ENCODE measurements around the gene FAF1. TPM values are rescaled to one million over a fixed set of nuclear protein-coding genes. Genes with fewer than 3 reads are reported as not detected.

Gene FAF1
- polyA plus RNA-seq, 1 of the 3 experiments (the other 2 are of a cell fraction), result 8.7 TPM

GRCh38 chr1:50898773-50899172 lies 61.3 kb downstream of the FAF1 start:
- WGBS (ENCODE audit: low lambda C conversion rate), result 75% methylated on average over 2 of the region's 2 CpGs
- H3K27ac ChIP-seq (ENCODE audit: low read depth in 2 of 2, low read length in 1 of 2), result no peak overlapping the region
- H3K4me2 ChIP-seq, result no peak overlapping the region
- H3K36me3 ChIP-seq (replicated peaks in 1 of 2; ENCODE audit: control insufficient read depth in 1 of 2, insufficient read depth in 2 of 2, low read length in 1 of 2), result no peaks in the 10 kb centered on the region
- no peaks in the 10 kb centered on the region for H3F3A ChIP-seq (replicated peaks; ENCODE audit: insufficient read depth)
- no peaks in the 10 kb centered on the region for H3K27me3 ChIP-seq (ENCODE audit: insufficient read depth)
- DNase-seq, result no peak
- CTCF ChIA-PET, result interaction anchor here (1.3 kb wide), 1 partner anchor 30 kb away, joined by 3 read pairs; no protein-coding TSS in a partner anchor
- TF ChIP-seq, protein P1, sequence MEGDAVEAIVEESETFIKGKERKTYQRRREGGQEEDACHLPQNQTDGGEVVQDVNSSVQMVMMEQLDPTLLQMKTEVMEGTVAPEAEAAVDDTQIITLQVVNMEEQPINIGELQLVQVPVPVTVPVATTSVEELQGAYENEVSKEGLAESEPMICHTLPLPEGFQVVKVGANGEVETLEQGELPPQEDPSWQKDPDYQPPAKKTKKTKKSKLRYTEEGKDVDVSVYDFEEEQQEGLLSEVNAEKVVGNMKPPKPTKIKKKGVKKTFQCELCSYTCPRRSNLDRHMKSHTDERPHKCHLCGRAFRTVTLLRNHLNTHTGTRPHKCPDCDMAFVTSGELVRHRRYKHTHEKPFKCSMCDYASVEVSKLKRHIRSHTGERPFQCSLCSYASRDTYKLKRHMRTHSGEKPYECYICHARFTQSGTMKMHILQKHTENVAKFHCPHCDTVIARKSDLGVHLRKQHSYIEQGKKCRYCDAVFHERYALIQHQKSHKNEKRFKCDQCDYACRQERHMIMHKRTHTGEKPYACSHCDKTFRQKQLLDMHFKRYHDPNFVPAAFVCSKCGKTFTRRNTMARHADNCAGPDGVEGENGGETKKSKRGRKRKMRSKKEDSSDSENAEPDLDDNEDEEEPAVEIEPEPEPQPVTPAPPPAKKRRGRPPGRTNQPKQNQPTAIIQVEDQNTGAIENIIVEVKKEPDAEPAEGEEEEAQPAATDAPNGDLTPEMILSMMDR (IDR thresholded peaks at IDR 0.05), result no peak
- TF ChIP-seq, protein P2, sequence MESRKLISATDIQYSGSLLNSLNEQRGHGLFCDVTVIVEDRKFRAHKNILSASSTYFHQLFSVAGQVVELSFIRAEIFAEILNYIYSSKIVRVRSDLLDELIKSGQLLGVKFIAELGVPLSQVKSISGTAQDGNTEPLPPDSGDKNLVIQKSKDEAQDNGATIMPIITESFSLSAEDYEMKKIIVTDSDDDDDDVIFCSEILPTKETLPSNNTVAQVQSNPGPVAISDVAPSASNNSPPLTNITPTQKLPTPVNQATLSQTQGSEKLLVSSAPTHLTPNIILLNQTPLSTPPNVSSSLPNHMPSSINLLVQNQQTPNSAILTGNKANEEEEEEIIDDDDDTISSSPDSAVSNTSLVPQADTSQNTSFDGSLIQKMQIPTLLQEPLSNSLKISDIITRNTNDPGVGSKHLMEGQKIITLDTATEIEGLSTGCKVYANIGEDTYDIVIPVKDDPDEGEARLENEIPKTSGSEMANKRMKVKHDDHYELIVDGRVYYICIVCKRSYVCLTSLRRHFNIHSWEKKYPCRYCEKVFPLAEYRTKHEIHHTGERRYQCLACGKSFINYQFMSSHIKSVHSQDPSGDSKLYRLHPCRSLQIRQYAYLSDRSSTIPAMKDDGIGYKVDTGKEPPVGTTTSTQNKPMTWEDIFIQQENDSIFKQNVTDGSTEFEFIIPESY (IDR thresholded peaks at IDR 0.05; ENCODE audit: borderline replicate concordance, low read depth), result no peak
- TF ChIP-seq RXRA (IDR thresholded peaks at IDR 0.05; ENCODE audit: borderline replicate concordance, low read depth), result no peak
- TF ChIP-seq GATA2 (CRISPR knock-in tag; IDR thresholded peaks at IDR 0.05), result no peak
- TF ChIP-seq MEF2A (IDR thresholded peaks at IDR 0.05; ENCODE audit: borderline replicate concordance, low read depth), result no peak
- no peak for TF ChIP-seq FOXJ3 (CRISPR knock-in tag; IDR thresholded peaks at IDR 0.05)
- no peak for TF ChIP-seq TAF1 (IDR thresholded peaks at IDR 0.05; ENCODE audit: borderline replicate concordance, low read depth, low read length)
- TF ChIP-seq NRF1 (IDR thresholded peaks at IDR 0.05; ENCODE audit: low read depth, low read length), result no peak
- no peak for TF ChIP-seq NFIC (IDR thresholded peaks at IDR 0.05; ENCODE audit: borderline replicate concordance)
- no peak for TF ChIP-seq FOXM1 (IDR thresholded peaks at IDR 0.05; ENCODE audit: low read depth)
- no peak for TF ChIP-seq EP300 (IDR thresholded peaks at IDR 0.05; ENCODE audit: borderline replicate concordance in 1 of 2, low read depth in 1 of 2, low read length in 1 of 2)
- no peak for TF ChIP-seq JUND (IDR thresholded peaks at IDR 0.05)
- no peak for TF ChIP-seq MXI1 (IDR thresholded peaks at IDR 0.05; ENCODE audit: low read depth, low read length)
- no peak for TF ChIP-seq YY1 (IDR thresholded peaks at IDR 0.05; ENCODE audit: low read depth)
- TF ChIP-seq FOSL2 (IDR thresholded peaks at IDR 0.05; ENCODE audit: borderline replicate concordance, low read depth), result no peak
- POLR2A ChIA-PET, result interaction anchor here (0.6 kb wide), 1 partner anchor 88 kb away, joined by 3 read pairs; no protein-coding TSS in a partner anchor
- peaks cover 57% of the 10 kb centered on the region for H3K79me2 ChIP-seq (ENCODE audit: insufficient read depth)
- H3K9me3 ChIP-seq, result no peaks in the 10 kb centered on the region
- no peaks in the 10 kb centered on the region; a peak in 1 of 4 replicates for H3K4me1 ChIP-seq (ENCODE audit: control insufficient read depth in 1 of 2, insufficient read depth in 2 of 2, low read depth in 1 of 2, low read length in 1 of 2)
- no peaks in the 10 kb centered on the region for H3K9me2 ChIP-seq
- 0 out of 2 replicates have a peak, but pooled peaks cover 4% of the 10 kb centered on the region for H4K20me1 ChIP-seq (ENCODE audit: insufficient read depth)
- no peak overlapping the region for H3K4me3 ChIP-seq (ENCODE audit: low read depth in 2 of 2, low read length in 1 of 2)
- no peak overlapping the region for H2AFZ ChIP-seq (ENCODE audit: low read depth)
- H3K9ac ChIP-seq, result no peak overlapping the region

GRCh38 chr1:50894340-50894739 lies 65.7 kb downstream of the FAF1 start:
- Histone ChIP-seq H3K4me3 (ENCODE audit: low read depth in 2 of 2, low read length in 1 of 2) (no peak overlapping the region), H4K20me1 (ENCODE audit: insufficient read depth) (0 out of 2 replicates have a peak, but pooled peaks cover 4% of the 10 kb centered on the region), H3K9me2 (no peaks in the 10 kb centered on the region), H2AFZ (ENCODE audit: low read depth) (no peak overlapping the region), H3K27ac (ENCODE audit: low read depth in 2 of 2, low read length in 1 of 2) (no peak overlapping the region), H3K9ac (no peak overlapping the region), H3K27me3 (ENCODE audit: insufficient read depth) (no peaks in the 10 kb centered on the region), H3K36me3 (replicated peaks in 1 of 2; ENCODE audit: control insufficient read depth in 1 of 2, insufficient read depth in 2 of 2, low read length in 1 of 2) (no peaks in the 10 kb centered on the region), H3K79me2 (ENCODE audit: insufficient read depth) (peaks cover 63% of the 10 kb centered on the region), H3K4me2 (no peak overlapping the region), H3F3A (replicated peaks; ENCODE audit: insufficient read depth) (no peaks in the 10 kb centered on the region), H3K4me1 (ENCODE audit: control insufficient read depth in 1 of 2, insufficient read depth in 2 of 2, low read depth in 1 of 2, low read length in 1 of 2) (no peaks in the 10 kb centered on the region), H3K9me3 (no peaks in the 10 kb centered on the region)
- POLR2A ChIA-PET, result no interaction called here
- CTCF ChIA-PET, result no interaction called here
- WGBS (ENCODE audit: low lambda C conversion rate), result 100% methylated on average over 1 of the region's 1 CpG
- no peak for DNase-seq
- TF ChIP-seq RXRA (IDR thresholded peaks at IDR 0.05; ENCODE audit: borderline replicate concordance, low read depth) (no peak), ELF1 (IDR thresholded peaks at IDR 0.05) (no peak), NFIC (IDR thresholded peaks at IDR 0.05; ENCODE audit: borderline replicate concordance) (no peak), SIN3A (IDR thresholded peaks at IDR 0.05; ENCODE audit: borderline replicate concordance, low read depth, low read length) (no peak), RCOR1 (IDR thresholded peaks at IDR 0.05; ENCODE audit: low read length) (no peak), SMC3 (IDR thresholded peaks at IDR 0.05; ENCODE audit: low read depth, low read length) (no peak), TCF12 (IDR thresholded peaks at IDR 0.05) (no peak)
- TF ChIP-seq, protein P3, sequence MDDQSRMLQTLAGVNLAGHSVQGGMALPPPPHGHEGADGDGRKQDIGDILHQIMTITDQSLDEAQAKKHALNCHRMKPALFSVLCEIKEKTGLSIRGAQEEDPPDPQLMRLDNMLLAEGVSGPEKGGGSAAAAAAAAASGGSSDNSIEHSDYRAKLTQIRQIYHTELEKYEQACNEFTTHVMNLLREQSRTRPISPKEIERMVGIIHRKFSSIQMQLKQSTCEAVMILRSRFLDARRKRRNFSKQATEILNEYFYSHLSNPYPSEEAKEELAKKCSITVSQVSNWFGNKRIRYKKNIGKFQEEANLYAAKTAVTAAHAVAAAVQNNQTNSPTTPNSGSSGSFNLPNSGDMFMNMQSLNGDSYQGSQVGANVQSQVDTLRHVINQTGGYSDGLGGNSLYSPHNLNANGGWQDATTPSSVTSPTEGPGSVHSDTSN (IDR thresholded peaks at IDR 0.05), result no peak
- TF ChIP-seq, protein P4, sequence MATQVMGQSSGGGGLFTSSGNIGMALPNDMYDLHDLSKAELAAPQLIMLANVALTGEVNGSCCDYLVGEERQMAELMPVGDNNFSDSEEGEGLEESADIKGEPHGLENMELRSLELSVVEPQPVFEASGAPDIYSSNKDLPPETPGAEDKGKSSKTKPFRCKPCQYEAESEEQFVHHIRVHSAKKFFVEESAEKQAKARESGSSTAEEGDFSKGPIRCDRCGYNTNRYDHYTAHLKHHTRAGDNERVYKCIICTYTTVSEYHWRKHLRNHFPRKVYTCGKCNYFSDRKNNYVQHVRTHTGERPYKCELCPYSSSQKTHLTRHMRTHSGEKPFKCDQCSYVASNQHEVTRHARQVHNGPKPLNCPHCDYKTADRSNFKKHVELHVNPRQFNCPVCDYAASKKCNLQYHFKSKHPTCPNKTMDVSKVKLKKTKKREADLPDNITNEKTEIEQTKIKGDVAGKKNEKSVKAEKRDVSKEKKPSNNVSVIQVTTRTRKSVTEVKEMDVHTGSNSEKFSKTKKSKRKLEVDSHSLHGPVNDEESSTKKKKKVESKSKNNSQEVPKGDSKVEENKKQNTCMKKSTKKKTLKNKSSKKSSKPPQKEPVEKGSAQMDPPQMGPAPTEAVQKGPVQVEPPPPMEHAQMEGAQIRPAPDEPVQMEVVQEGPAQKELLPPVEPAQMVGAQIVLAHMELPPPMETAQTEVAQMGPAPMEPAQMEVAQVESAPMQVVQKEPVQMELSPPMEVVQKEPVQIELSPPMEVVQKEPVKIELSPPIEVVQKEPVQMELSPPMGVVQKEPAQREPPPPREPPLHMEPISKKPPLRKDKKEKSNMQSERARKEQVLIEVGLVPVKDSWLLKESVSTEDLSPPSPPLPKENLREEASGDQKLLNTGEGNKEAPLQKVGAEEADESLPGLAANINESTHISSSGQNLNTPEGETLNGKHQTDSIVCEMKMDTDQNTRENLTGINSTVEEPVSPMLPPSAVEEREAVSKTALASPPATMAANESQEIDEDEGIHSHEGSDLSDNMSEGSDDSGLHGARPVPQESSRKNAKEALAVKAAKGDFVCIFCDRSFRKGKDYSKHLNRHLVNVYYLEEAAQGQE (IDR thresholded peaks at IDR 0.05; ENCODE audit: low read depth, low read length), result no peak
